Liver (tissue), 9 donors: Measurements from ENCODE around the gene PERCC1. TPM values are rescaled to one million over a fixed set of nuclear protein-coding genes. Genes with fewer than 3 reads are reported as not detected.
A peak's percentile ranks its signal among the peaks of the same experiment; 100 is the strongest.

ENCODE experiments used
- DNase-seq: peaks from one replicate; pipeline ENCODE4 v3.0.0-alpha.2; 2017; ENCODE audit warnings: low spot score
- H3K27ac ChIP-seq, 2 donors: one replicate each; pipeline ENCODE4 v1.7.0; 2013; ENCODE audit warnings: inconsistent platforms in 2 of 2, low read length in 2 of 2, control low read depth in 1 of 2, low read depth in 1 of 2, mild to moderate bottlenecking in 1 of 2
- H3K27me3 ChIP-seq, 4 donors: one replicate each; pipeline versions ENCODE4 v1.6.1 to v1.7.0; 2013; ENCODE audit warnings: low read length in 3 of 4, inconsistent platforms in 1 of 4, mild to moderate bottlenecking in 1 of 4, moderate library complexity in 1 of 4; ENCODE audit not compliant: control insufficient read depth in 4 of 4, insufficient read depth in 4 of 4
- H3K36me3 ChIP-seq, 4 donors: one replicate each; pipeline versions ENCODE4 v1.6.1 to v1.7.0; 2013; ENCODE audit warnings: low read length in 3 of 4, mild to moderate bottlenecking in 3 of 4, low read depth in 1 of 4, moderate library complexity in 1 of 4; ENCODE audit not compliant: control insufficient read depth in 4 of 4, insufficient read depth in 3 of 4
- H3K4me1 ChIP-seq, 4 donors: one replicate each; pipeline versions ENCODE4 v1.6.1 to v1.7.0; 2013; ENCODE audit warnings: low read length in 3 of 4, mild to moderate bottlenecking in 3 of 4, moderate library complexity in 1 of 4; ENCODE audit not compliant: control insufficient read depth in 4 of 4, insufficient read depth in 4 of 4
- H3K4me3 ChIP-seq, 3 donors: one replicate each; pipeline versions ENCODE4 v1.6.1 to v1.7.0; 2013; ENCODE audit warnings: low read length in 3 of 3, control low read depth in 1 of 3, low read depth in 1 of 3, mild to moderate bottlenecking in 1 of 3
- H3K9ac ChIP-seq, 2 donors: one replicate each; pipeline ENCODE4 v1.7.0; 2013; ENCODE audit warnings: low read length in 2 of 2, mild to moderate bottlenecking in 2 of 2, moderate library complexity in 2 of 2, control low read depth in 1 of 2, low read depth in 1 of 2
- H3K9me3 ChIP-seq, 4 donors: one replicate each; pipeline versions ENCODE4 v1.6.1 to v1.7.0; 2013; ENCODE audit warnings: low read length in 3 of 4; ENCODE audit not compliant: control insufficient read depth in 4 of 4
- ATF3 ChIP-seq: IDR thresholded peaks from 2 replicates; pipeline ENCODE4 v1.6.1; 2016; ENCODE audit warnings: antibody characterized with exemption
- CTCF ChIP-seq: fragments of 150-350 bp; IDR thresholded peaks from 2 replicates; pipeline ENCODE4 v1.5.1; 2017; ENCODE audit warnings: improper control_type of control experiment, low read depth, low read length; ENCODE audit not compliant: missing input control
- EGR1 ChIP-seq, 2 donors: IDR thresholded peaks; 2 replicates each; pipeline ENCODE4 v1.6.1; 2016 to 2018; ENCODE audit warnings: antibody characterized with exemption in 2 of 2, low read depth in 2 of 2
- FOXA2 ChIP-seq: IDR thresholded peaks from 2 replicates; pipeline ENCODE4 v1.6.1; 2016; ENCODE audit warnings: antibody characterized with exemption
- HNF4A ChIP-seq, 2 donors: conservative IDR thresholded peaks; 2 replicates each; pipeline ENCODE4 v1.6.1; 2016; ENCODE audit warnings: antibody characterized with exemption in 2 of 2, mild to moderate bottlenecking in 2 of 2
- HNF4G ChIP-seq: IDR thresholded peaks from 2 replicates; pipeline ENCODE4 v1.6.1; 2016; ENCODE audit warnings: antibody characterized with exemption
- MAX ChIP-seq: IDR thresholded peaks from 2 replicates; pipeline ENCODE4 v1.6.1; 2016; ENCODE audit warnings: antibody characterized with exemption
- NR2F2 ChIP-seq: IDR thresholded peaks from 2 replicates; pipeline ENCODE4 v1.6.1; 2016; ENCODE audit warnings: antibody characterized with exemption
- RAD21 ChIP-seq, 2 donors: IDR thresholded peaks; 2 replicates each; pipeline ENCODE4 v1.6.1; 2016; ENCODE audit warnings: antibody characterized with exemption in 2 of 2, mild to moderate bottlenecking in 2 of 2
- REST ChIP-seq: IDR thresholded peaks from 2 replicates; pipeline ENCODE4 v1.6.1; 2016; ENCODE audit warnings: antibody characterized with exemption, mild to moderate bottlenecking
- RXRA ChIP-seq, 2 donors: IDR thresholded peaks; 2 replicates each; pipeline ENCODE4 v1.6.1; 2017 to 2018; ENCODE audit warnings: antibody characterized with exemption in 2 of 2, mild to moderate bottlenecking in 1 of 2
- YY1 ChIP-seq: IDR thresholded peaks from 2 replicates; pipeline ENCODE4 v1.6.1; 2016; ENCODE audit warnings: antibody characterized with exemption, mild to moderate bottlenecking
- WGBS: extraction: QIAGEN DNeasy Blood & Tissue Kit; methylation state at CpG from one replicate; pipeline ENCODE4 v1.1.7; 2013; 5-methylcytosine and 5-hydroxymethylcytosine counted together
- polyA plus RNA-seq, 2 donors: library from polyadenylated mRNA; stranded (reverse) in 1 of 2; unstranded in 1 of 2; fragments of 200-250 nt in 1 of 2; fragments of >200 nt in 1 of 2; fragmentation: Nextera tagmentation in 1 of 2; extraction: Ambion mirVana in 1 of 2; gene quantifications; one replicate each; pipeline versions ENCODE4 v1.2.1 to v1.2.3, GENCODE V29; 2013 to 2015
- total RNA-seq, 2 donors: library from RNA; depleted of rRNA; stranded (reverse); fragments of >200 nt; gene quantifications; one replicate each; pipeline ENCODE4 v1.2.3, GENCODE V29; 2014
- donor health status: healthy.
- donor health status: healthy.
- donor health status: healthy.
- donor health status: healthy.
- donor health status: healthy.

The PERCC1 gene
- total and polyA plus RNA-seq, 4 donors, result 0.50 to 4.7 TPM; not detected in 2

- Histone ChIP-seq H3K4me1 (peaks cover 8 to 29% (median 19%) of the 10 kb centered on the region in 4 donors), H3K27me3 (no peaks in the 10 kb centered on the region), H3K4me3 (no peak overlapping the region), H3K9me3 (no peaks in the 10 kb centered on the region), H3K36me3 (no peaks in the 10 kb centered on the region), H3K27ac (no peak overlapping the region), H3K9ac (no peak overlapping the region)
- TF ChIP-seq YY1 (no peak), MAX (no peak), CTCF (no peak)
- WGBS, result 81% methylated on average over 20 of the region's 20 CpGs
- no peak for DNase-seq
These were observed 38.9 kb downstream of the PERCC1 start for GRCh38 chr16:1469693-1470201.

GRCh38 chr16:1470481-1471251 lies 39.8 kb downstream of the PERCC1 start:
- Histone ChIP-seq H3K9me3 (no peaks in the 10 kb centered on the region), H3K27ac (peak overlapping the region in 1 of 2 donors; percentile 42), H3K4me3 (no peak overlapping the region), H3K9ac (no peak overlapping the region), H3K27me3 (no peaks in the 10 kb centered on the region), H3K4me1 (peaks cover 13 to 34% (median 21%) of the 10 kb centered on the region in 4 donors), H3K36me3 (no peaks in the 10 kb centered on the region)
- WGBS, result 74% methylated on average over 14 of the region's 14 CpGs
- TF ChIP-seq ATF3 (no peak), CTCF (no peak), RXRA (IDR thresholded peaks at IDR 0.05) (no peak), HNF4G (no peak), YY1 (no peak), FOXA2 (no peak), EGR1 (IDR thresholded peaks at IDR 0.05; ENCODE audit: low read depth in 2 of 2) (no peak), HNF4A (conservative IDR thresholded peaks at IDR 0.05) (no peak), RAD21 (IDR thresholded peaks at IDR 0.05) (no peak), NR2F2 (no peak), REST (no peak)
- no peak for DNase-seq
